Activated effector memory CD4-positive, alpha-beta T cell treated with anti-CD3 and anti-CD28 coated beads, Interleukin-2, amount 50 U/mL, for 16 hours (primary cell): ENCODE data around the gene PER1.
"Not testable (repeated sequence)": the region's sequence is repeated elsewhere in the genome, so short reads cannot be mapped to it uniquely, and the experiment has no call there.

ENCODE experiments used
- DNase-seq: peaks from one replicate; pipeline ENCODE4 v3.0.0-alpha.2; 2020

The PER1 gene

GRCh38 chr17:8152112-8152775 lies at the start of gene PER1:
Gene PER1 (minus strand): TSS chr17:8152404. CDS start chr17:8150706, 1,698 bp downstream.
- DNase-seq: peak; percentile 96

GRCh38 chr17:8192070-8192815 lies 40.0 kb upstream of the PER1 start:
- peak; percentile 78 for DNase-seq

- no peak for DNase-seq
Observed at GRCh38 chr17:8190506-8190905, 38.3 kb upstream of the PER1 start.

GRCh38 chr17:8189711-8190477 lies 37.7 kb upstream of the PER1 start, which contains the start of gene BORCS6:
Gene BORCS6 (minus strand): TSS chr17:8190180. CDS start chr17:8190140, 40 bp downstream.
- peak; percentile 98 for DNase-seq

- peak; percentile 74 for DNase-seq
Observed at GRCh38 chr17:8189041-8189710, 37.0 kb upstream of the PER1 start.

- peak; percentile 73 for DNase-seq
Observed at GRCh38 chr17:8188263-8188839, 36.1 kb upstream of the PER1 start.

GRCh38 chr17:8187517-8188262 lies 35.5 kb upstream of the PER1 start:
- DNase-seq: peak; percentile 96

GRCh38 chr17:8186787-8187516 lies 34.7 kb upstream of the PER1 start:
- peak; percentile 95 for DNase-seq

- DNase-seq: no peak
Observed at GRCh38 chr17:8186446-8186786, 34.2 kb upstream of the PER1 start.

GRCh38 chr17:8185582-8186445 lies 33.6 kb upstream of the PER1 start:
- peak; percentile 96 for DNase-seq

GRCh38 chr17:8176998-8177731 lies 25.0 kb upstream of the PER1 start:
- no peak for DNase-seq

- peak; percentile 96 for DNase-seq
Observed at GRCh38 chr17:8176197-8176940, 24.2 kb upstream of the PER1 start, which contains the start of gene TMEM107. Gene TMEM107 (minus strand): TSS chr17:8176380. CDS start chr17:8176286, 94 bp downstream.

- DNase-seq: no peak
Observed at GRCh38 chr17:8175795-8176196, 23.6 kb upstream of the PER1 start.

- no peak for DNase-seq
Observed at GRCh38 chr17:8173871-8174322, 21.7 kb upstream of the PER1 start.

- DNase-seq: peak; percentile 91
Observed at GRCh38 chr17:8173056-8173870, 21.1 kb upstream of the PER1 start.

- DNase-seq: not testable (repeated sequence)
Observed at GRCh38 chr17:8170186-8170585, 18.0 kb upstream of the PER1 start.

- DNase-seq: no peak
Observed at GRCh38 chr17:8167526-8167925, 15.3 kb upstream of the PER1 start.

- no peak for DNase-seq
Observed at GRCh38 chr17:8166731-8167130, 14.5 kb upstream of the PER1 start.
